Stimulated activated CD4-positive, alpha-beta T cell treated with anti-CD3 and anti-CD28 coated beads, Interleukin-4, amount 100 ng/mL, for 1 hour (primary cell): ENCODE data around the gene ICA1L.
"Not testable (repeated sequence)": the region's sequence is repeated elsewhere in the genome, so short reads cannot be mapped to it uniquely, and the experiment has no call there.

Experiments used
- DNase-seq: peaks from one replicate; pipeline ENCODE4 v3.0.0-alpha.2; 2020

Gene ICA1L

DNA sequence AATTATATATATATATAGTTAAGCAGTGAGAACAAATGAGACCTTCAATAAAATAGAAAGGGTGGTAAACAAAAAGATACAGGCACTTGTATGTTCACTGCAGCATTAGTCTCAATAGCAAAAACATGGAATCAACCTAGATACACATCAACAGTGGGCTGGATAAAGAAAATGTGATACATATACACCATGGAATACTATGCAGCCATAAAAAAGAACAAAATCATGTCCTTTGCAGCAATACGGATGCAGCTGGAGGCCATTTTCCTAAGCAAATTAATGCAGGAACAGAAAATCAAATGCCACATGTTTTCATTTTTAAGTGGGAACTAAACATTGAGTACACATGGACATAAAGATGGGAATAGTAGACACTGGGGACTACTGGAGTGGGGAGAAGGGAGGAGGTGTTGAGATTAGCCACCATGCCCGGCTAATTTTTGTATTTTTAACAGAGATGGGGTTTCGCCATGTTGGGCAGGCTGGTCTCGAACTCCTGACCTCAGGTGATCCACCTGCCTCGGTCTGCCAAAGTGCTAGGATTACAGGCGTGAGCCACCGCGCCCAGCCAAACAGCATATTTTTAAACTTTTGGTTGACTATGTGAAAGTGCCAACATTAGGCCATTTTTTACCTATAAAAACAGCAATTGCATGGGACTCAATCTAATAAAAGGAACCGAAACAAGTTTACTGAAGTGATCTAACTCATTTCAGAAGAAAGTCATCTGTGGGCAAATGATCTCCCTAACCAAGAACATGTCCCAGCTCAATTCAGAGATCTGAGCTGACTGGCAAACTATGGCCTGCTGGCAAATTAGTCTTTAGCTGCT, 23.7 kb downstream of the ICA1L start:
- no peak for DNase-seq

DNA sequence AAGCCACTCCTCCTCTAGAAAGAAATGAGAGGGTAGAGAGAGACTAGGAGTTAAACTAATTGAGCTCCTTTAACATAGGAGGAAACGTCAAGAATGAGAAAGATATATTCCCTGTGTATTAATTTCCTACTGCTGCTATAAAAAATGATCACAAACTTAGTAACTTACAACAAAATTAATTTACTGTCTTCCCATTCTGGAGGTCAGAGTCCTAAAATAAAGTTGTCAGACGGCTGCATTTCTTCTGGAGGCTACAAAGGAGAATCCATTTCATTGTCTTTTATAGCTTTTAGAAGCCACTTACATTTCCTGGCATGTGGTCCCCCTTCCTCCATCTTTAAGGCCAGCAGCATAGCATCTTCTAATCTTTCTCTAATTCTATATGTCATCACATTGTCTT, 26.9 kb downstream of the ICA1L start:
- no peak for DNase-seq

DNA sequence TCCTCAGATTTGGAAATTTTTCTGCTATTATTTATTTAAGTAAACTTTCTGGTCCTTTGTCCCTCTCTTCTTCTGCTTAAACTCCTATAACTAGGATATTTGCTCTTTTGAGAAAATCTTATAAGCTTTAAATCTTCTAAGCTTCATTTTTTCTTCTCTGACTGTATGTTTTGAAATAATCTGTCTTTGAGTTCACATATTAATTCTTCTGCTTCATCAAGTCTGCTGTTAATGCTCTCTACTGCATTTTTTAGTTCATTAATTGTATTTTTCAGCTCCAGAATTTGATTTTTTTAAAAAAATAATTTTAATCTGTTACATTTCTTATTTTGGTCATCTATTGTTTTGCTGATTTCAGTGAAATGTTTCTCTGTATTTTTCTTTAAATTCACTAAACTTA, 28.9 kb downstream of the ICA1L start:
- DNase-seq: no peak

DNA sequence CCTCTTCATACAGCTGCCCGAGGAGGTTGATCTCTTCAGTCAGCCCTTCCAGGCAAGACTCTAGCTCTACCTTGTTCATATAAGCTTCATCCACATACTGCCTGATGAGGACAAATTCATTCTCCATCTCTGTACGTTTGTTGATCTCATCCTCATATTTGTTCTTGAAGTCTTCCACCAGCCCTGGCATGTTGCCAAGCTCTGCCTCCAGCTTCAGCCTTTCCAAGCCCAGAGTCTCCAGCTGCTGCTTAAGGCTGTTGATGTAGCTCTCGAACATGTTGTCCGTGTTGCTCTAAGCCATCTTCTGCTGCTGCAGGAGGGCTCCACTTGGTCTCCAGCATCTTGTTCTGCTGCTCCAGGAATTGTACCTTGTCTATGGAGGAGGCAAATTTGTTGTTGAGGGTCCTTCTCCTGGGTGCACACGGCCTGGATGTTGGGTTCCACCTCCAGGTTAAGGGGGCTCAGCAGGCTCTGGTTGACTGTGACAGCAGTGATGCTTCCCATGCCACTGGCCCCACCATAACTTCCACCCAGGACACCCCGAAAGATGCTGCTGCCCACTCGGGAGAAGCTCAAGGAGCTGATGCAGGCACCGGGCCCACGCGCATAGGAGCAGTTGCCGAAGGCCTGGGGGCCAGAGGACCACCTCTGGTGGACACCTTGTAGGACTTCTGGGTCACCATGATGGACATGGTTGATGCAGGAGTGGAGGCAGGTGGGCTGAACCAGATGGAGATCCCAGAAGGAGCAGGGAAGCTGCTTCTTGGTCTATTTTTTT, 30.3 kb downstream of the ICA1L start:
- DNase-seq: no peak

DNA sequence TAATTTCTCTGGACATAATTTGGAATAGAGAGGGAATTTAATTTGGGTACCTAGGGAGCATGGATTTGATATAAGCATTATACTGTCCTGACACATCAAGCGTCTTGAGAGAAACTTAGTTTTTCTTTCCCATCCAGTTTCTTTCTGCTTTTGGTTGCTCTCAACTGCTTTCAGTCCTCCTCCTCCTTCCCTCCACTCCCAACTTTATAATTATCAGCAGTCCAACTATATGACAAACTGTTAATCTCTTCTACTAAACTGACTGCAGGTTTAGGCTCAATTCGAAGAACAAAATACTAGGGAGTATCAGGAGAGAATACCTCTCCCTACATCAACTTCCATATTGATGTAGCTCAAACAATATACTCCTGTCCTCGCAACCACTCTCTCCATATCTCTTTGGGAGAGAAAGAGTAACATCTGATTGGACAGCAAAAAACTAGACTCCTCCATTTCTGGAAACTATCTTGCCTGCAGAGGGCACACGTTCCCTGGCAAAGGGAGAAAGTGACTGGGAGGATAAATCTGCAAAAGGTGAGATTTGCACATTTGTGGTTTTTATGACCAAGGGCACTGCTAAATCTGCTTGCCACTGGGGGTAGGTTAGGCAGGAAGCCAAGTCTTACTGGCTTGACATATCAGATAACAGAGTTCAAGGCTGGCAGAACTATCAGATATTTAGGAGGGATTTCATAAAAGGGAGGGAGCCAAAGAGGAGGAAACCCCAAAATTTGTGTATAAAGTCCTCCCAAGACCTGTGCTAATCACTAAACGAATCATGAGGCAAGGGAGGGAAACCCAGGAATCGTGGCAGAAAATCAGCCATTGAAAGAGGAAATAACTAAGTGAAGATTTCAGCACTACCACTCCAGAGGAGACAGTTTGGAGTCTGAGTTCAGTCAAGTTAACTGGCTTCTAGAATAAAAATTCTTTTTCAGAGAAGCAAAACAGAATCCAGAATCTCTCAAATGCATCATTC, 40.0 kb downstream of the ICA1L start:
- peak; percentile 23 for DNase-seq

DNA sequence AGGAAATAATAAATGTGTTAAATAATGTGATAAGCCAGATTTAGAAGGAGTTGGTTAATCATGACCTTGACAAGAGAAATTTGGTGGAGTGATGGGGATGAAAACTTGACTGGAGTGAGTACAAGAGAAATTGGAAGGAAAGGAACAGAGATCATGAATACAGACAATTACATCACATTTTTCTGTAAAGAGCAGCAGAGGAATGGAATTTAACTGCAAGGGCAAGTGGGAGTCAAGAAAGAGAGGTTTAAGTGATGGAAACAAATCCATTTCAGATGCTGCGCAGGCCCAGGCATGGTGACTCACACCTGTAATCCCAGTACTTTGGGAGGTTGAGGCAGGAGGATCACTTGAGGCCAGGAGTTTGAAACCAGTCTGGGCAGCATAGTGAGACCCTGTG, 46.7 kb downstream of the ICA1L start:
- no peak for DNase-seq

DNA sequence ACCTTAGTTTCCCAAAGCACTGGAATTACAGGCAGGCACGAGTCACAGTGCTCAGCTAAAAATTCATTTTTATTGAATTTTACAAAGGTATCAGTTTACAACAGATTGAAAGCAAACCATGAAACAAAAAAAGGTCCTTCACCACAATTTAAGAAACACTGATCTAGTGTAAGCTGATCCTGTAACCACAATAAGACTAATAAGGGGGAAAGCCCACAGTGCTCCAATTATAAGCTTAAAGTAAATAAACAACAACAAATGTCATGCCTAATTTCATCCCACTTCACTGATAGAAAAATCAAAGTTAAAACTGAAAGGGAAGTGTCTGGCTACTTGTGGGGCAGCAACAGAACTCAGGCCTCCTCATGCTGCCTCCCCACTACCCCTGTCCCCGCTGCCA, 49.2 kb downstream of the ICA1L start:
- no peak for DNase-seq

DNA sequence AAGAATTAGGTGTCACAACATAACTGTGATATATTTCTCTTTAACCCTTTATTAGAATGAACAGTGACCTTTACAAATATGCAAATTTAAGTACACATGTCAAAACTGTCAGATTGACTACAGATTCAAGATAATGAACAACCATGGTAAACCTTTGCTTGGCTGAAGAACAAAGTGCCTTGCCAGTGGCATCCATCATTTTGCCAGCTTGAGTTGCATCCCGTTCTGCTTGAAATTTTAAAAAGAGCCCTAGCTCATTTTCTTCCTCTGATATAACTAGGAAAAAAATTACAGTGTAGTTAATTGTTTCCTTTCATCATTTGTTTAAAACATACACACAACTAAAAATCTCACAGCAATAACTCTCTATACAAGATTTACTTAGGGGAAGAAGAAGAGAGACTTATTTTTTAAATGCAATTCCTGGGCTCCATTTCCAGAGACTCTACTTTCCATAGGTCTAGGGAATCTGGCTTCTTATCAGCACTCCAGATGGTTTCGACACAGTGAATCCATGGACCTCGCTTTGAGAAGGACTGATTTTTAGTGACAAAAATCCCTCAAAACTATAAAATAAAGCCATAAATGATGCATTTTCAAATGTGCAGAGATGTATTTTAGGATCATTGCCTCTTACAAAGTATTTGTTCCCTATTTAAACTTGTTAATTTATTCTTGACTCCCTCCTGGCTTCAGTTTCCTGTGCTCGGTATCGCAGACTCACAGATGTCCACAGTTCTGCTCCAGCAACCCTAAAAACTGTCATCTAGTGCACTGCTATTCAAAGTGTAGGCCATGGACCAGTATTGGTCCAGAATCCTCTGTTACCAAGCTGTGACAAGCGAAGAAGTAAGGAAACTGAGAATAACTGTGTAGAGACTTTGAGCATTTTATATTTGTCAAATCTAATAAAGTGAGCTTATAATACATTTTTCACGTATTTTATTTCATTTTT, 50.1 kb downstream of the ICA1L start:
- DNase-seq: no peak

DNA sequence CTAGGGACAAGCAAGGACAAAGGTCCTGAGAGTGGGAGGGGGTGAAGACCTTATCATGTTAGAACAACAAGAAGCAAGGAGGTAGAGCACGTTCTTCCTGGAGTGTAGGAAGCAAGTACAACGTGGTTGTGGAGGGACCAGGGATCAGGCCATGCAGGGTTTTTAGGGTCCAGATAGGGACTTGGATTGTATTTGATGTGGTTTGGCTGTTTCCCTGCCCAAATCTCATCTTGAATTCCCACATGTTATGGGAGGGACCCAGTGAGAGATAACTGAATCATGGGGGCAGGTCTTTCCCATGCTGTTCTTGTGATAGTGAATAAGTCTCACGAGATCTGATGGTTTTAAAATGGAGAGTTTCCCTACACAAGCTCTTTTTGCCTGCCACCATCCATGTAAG, 53.2 kb downstream of the ICA1L start:
- DNase-seq: no peak

DNA sequence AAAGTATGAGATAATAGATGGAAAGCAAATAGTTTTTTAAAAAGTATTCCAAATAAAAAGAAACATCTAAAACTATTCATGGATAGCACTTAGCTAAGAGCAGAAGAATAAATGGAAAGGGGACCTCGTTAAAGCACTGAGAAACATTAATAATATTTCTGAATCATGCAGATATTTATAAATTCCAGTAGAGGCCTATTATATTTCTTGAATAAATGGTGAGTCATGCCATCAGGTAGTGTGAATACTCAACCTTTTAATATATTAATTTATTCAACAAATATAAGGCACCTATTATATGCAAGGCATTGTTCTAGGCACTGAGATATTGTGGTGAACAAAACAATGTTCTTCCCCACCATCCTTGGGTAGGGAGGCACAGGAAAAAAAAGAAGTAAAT, 53.8 kb downstream of the ICA1L start:
- DNase-seq: no peak

DNA sequence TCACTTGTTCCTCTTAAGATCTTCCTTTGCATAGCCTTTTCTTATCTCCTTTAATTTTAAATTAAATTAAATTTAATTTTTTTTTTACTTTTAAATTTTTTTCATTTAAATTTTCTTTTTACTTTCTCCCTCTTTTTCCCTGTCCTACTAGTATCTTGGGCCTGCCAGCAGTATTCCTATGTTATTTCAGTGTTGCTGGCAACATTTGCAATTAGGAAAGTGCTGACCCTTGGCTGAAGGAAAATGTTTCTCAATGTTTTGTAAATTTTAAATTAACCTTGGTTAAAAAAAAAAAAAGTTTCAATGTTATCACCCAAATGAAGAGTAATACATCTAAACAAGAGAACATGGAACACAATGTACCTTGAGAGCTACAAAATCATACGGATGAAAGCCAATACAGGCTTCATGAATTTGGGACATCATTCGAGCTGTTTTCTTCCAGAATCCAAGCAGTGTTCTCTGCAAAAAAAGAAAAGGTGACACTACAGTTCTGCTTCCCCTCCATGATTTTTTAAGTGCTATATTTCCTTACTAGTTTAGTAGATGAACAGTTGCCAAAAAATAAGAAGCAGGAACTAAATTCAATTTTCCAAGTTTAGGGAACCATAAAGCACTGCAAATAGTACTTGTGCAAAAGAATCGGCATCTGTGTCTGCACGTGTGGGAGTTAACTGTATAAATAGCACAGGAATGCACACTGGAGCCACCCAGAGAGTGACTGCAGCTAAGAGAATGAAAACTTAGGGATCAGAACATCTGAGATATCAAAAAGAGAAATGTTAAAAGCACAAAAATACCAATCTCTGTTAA, 55.8 kb downstream of the ICA1L start:
- DNase-seq: no peak

DNA sequence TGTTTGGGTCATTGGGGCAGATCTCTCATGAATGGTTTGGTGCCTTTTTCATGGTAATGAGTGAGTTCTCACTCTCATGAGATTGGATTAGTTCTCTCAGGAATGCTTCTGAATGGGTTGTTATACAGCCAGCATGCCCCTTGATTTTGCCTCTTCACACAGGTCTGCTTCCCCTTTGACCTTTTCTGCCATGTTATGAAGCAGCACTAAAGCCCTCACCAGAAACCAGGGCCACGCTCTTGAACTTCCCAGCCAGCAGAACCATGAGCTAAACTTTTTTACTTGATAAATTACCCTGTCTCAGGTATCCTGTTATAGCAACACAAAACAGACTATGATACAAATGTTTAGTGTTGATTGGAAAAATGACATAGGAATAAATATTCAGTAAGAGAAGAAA, 57.3 kb downstream of the ICA1L start:
- no peak for DNase-seq

DNA sequence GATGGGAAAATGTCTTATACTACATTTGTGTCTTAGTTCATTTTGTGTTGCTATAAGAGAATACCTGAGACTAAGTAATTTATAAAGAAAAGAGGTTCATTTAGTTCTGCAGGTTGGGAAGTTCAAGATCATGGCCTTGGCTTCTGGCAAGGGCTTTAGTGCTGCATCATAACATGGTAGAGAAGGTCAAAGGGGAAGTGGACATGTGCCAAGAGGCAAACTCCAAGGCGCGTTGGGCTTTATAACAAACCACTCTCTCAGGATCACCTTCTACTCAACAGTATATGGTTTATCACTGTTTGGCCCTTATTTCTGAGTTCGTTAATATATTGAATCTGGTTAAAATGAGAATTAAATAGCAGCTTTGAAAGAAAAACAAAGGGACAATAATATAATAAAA, 58.2 kb downstream of the ICA1L start:
- no peak for DNase-seq

DNA sequence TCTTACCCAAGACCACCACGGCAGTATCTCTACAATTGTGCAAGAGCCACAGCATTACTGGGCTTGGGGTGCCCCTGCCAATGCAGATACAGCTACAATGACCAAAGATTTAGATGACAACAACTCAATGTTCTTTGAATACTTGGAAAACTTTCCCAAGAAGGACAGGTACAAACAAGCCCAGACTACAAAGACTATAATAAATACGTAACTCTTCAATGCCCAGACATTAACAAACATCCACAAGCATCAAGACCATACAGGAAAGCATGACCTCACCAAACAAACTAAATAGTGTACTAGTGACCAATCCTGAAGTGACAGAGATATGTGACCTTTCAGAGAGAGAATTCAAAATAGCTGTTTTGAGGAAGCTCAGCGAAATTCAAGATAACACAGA, 62.8 kb downstream of the ICA1L start:
- no peak for DNase-seq

DNA sequence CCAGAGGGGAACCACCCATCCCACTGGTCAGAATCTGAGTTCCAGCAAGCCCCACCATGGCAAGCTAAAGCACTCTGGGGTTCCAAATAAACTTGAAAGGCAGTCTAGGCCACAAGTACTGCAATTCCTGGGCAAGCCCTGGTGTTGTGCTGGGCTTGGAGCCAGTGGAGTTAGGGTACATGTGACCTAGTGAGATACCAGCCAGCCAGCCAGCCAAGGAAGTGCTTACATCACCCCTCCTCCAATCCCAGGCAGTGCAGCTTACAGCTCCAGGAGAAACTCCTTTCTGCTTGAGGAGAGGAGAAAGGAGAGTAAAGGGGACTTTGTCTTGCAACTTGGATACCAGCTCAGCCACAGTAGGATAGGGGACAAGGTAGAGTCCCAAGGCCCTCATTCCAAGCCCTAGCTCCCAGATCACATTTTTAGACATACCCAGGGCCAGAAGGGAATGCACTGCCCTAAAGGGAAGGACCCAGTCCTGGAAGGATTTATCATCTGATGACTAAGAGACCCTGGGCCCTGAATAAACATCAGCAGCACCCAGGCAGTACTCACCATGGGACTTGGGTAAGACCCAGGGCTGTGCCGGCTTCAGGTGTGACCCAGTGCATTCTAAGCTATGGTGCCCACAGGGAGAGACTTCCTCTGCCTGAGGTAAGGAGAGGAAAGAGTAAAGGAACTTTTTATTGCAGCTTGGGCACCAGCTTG, 64.0 kb downstream of the ICA1L start:
- DNase-seq: not testable (repeated sequence)

DNA sequence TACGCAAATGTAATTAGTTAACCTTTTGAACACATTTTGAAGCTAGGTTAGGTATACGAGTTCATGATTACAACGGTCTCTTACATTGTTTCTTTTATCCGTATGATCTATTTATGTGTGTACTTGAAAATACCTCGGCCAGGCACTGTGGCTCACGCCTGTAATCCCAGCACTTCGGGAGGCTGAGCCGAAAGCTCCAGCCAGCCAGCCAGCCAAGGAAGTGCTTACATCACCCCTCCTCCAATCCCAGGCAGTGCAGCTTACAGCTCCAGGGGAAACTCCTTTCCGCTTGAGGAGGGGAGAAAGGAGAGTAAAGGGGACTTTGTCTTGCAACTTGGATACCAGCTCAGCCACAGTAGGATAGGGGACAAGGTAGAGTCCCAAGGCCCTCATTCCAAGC, 65.7 kb downstream of the ICA1L start:
- DNase-seq: not testable (repeated sequence)

DNA sequence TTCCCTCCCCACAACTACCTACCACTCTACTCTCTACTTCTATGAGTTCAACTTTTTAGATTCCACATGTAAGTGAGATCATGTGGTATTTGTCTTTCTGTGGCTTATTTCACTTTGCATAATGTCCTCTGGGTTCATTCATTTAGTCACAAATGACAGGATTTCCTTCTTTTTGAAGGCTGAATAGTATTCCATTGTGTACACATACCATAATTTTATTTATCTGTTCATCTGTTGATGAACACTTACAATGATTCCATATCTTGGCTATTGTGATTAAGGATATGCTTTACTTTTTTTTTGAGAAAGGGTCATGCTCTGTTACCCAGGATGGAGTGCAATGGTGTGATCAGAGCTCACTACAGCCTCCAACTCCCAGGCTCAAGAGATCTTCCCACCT, 73.6 kb downstream of the ICA1L start:
- DNase-seq: no peak

DNA sequence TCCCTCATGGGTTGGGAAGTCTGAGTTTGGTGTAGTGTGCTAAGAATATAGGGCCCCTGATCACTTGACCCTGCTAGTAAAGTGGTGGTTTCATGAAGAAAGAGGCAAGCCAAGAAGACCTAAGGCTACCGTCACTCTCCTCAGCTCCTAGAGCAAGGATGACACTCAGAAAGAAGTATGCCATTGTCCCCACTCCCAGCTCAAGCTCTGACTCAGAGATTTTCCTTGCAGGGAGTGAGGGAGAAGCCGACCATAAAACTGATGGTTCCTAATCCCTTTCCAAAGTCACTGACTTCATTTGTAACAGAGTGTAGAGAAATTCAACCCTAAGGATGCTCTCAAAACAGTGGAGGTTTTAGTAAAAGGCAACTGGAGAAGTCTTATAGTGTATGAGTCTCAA, 80.9 kb downstream of the ICA1L start:
- DNase-seq: no peak

DNA sequence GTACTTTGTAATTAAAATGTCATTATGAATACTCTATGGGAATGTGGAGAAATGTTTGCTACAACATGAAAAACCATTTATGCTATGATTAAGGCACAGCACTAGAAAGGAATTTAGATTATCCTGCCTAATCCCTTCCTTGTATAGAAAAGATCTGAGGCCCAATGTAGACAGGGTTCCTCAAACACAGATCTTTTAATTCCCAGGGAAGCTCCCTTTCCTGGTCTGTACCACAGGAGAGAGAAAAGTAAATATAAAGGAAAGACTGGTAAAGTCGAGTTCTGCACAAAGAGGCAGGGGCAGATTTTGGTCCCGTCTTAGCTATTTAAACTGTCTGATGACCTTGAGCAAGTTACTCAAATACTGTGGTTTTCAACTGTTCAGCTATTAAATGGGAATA, 84.7 kb downstream of the ICA1L start:
- no peak for DNase-seq

DNA sequence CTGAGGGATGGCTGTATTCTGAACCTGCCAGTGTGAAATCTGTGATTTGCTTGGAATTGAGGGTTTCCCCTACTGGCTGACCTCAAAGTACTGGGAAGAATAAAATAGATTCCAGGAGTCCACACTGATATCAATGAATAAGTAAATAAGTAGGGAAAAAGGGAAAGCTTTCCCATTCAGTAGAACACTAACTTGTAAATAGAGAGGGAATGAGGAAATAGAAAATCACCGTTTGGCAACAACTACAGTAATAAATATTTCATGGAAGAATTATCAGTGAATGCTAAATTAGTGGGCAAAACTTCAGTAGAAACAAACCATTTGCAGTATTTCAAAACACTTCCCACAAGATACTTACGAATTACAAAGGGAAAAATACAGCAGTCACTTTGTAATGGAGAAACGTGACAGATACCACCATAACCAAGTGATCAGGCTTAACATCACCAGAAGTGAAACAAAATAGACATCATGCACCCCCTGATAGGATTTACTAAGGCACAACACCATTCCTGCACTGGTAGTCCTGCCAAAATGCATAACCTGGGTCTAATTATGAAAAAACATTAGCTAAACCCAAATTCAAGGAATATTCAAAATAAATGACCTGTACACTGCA, 88.5 kb downstream of the ICA1L start:
- no peak for DNase-seq
